Gastrocnemius medialis (tissue), 4 donors: ENCODE data around the gene NF2.

Source experiments
- POLR2A ChIP-seq, 2 donors: fragments of 450-650 bp; IDR thresholded peaks; one replicate each; pipeline ENCODE4 v1.6.1; 2017; ENCODE audit warnings: antibody characterized with exemption in 2 of 2, mild to moderate bottlenecking in 2 of 2, moderate library complexity in 2 of 2
- TF ChIP-seq, protein P1 (sequence below), 5 experiments: fragments of 450-650 bp in 3 of 5; fragments of 200-600 bp in 2 of 5; sonication (generic) in 2 of 5; IDR thresholded peaks in 4 of 5; conservative IDR thresholded peaks in 1 of 5; 1 replicate in 4 of 5; 2 replicates in 1 of 5; pipeline ENCODE4 v1.5.1; 2016 to 2019; ENCODE audit warnings: antibody characterized with exemption in 5 of 5, mild to moderate bottlenecking in 3 of 5, moderate library complexity in 3 of 5

DNA sequence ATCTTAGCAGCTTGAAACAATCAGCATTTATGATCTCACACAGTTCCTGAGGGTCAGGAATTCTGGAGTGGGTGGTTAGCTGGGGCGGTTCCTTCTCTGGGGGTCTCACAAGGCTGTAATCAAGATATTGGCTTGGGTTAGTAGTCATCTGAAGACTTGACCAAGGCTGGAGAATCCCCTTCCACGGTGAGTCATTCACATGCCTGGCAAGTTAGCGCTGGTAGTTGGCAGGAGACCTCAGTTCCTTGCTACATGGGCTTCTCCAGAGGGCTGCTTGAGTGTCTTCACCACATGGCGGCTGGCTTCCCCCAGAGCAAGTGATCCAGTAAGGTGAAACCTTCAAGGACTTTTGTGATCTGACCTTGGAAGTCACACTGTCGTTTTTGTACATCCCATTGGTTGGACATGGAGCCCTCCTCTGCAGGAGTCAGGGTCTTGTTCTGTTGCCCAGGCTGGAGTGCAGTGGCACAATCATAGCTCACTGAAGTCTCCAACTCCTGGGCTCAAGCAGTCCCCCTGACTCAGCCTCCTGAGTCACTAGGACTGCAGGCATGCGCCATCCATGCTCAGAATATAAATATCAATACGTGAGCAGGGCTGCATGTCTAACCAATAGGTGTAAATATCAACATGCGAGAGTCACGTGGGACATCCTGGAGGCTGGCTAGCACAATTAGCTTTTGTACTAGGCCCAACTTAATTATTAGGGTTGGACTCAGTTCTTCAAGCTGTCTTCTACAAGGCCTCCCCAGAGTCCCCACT lies 15.3 kb upstream of the NF2 start:
- TF ChIP-seq, protein P1, sequence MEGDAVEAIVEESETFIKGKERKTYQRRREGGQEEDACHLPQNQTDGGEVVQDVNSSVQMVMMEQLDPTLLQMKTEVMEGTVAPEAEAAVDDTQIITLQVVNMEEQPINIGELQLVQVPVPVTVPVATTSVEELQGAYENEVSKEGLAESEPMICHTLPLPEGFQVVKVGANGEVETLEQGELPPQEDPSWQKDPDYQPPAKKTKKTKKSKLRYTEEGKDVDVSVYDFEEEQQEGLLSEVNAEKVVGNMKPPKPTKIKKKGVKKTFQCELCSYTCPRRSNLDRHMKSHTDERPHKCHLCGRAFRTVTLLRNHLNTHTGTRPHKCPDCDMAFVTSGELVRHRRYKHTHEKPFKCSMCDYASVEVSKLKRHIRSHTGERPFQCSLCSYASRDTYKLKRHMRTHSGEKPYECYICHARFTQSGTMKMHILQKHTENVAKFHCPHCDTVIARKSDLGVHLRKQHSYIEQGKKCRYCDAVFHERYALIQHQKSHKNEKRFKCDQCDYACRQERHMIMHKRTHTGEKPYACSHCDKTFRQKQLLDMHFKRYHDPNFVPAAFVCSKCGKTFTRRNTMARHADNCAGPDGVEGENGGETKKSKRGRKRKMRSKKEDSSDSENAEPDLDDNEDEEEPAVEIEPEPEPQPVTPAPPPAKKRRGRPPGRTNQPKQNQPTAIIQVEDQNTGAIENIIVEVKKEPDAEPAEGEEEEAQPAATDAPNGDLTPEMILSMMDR (IDR thresholded peaks at IDR 0.05 in 4 of 5, conservative IDR thresholded peaks at IDR 0.05 in 1 of 5) = no peak
- TF ChIP-seq POLR2A (IDR thresholded peaks at IDR 0.05) = no peak
